Measurements from ENCODE around the gene ANKRD52. TPM values are rescaled to one million over a fixed set of nuclear protein-coding genes. Genes with fewer than 3 reads are reported as not detected.
"Not testable (repeated sequence)": the region's sequence is repeated elsewhere in the genome, so short reads cannot be mapped to it uniquely, and the experiment has no call there.

The ANKRD52 gene
- total RNA-seq, 1 donor from 2014 or later: 43.9 TPM

DNA sequence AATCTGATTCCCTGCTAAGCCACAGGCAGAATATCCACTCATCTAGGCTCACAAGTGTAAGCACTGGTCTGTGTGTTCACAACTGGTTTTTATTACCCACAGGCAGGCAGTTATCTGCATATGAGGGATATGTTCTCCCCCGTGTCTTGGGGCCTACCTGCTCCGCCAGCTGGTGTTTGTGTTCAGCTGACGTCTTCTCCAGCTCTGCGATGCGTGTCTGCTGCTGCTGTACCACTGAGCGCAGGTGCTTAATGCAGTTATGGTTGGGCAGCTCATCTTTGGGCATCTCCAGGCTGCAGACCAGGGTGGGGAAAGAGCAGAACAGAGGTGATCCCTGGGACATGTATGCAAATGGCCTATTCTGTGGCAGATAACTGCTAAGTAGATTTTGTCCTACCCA, 50.2 kb downstream of the ANKRD52 start:
- DNase-seq (ENCODE audit: low spot score): no peak

DNA sequence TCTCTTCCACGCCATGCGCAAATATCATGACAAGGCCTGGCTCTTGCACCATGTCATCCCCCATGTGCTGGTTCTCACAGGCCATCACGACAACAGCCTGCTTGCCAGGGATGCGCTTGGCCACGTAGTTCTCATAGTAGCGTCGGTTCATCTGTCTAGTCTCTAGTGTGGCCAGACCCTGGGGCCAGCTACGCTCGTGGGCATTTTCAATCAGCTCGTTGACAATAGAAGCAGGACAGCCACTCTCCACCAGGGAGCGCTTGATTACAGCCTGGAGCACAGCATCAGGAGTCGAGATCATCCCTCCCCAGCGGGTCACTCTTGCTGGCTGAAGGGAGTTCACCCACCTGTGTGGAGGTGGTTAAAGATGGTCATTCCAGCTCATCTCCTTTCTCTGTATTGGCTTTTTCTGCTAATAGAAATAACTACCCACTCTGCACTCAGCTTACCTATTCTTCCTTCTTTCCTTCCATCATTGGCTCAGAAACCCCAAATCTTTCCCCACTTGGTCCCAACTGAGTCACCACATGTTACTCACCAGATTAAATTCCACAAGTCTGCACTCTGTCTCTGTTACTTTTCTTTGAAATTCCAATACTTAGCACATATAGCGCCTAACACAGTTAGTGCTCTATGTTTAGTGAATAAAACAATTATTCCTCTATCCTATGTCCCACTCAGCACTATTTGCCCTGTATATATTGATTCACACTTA, 51.6 kb downstream of the ANKRD52 start:
- no peak for DNase-seq (ENCODE audit: low spot score)

DNA sequence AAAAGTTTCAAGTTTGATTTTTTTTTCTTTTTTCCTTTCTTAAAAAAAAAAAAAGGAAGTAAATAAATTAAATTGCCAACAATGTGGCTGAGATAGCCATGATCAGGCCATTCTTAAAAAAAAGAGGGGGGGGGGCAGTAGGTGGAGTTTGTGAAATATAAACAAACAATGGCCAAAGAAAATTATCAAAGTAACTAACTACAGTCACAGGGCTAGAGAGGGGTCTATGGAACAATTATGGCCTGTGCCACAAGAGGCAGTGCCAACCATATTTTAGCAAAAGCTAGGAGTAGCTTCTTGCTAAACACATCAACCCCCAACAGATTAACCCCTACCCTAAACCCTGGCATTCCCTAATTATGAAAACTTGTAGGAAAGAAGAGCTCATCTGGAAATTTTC, 52.7 kb downstream of the ANKRD52 start:
- no peak for DNase-seq (ENCODE audit: low spot score)

DNA sequence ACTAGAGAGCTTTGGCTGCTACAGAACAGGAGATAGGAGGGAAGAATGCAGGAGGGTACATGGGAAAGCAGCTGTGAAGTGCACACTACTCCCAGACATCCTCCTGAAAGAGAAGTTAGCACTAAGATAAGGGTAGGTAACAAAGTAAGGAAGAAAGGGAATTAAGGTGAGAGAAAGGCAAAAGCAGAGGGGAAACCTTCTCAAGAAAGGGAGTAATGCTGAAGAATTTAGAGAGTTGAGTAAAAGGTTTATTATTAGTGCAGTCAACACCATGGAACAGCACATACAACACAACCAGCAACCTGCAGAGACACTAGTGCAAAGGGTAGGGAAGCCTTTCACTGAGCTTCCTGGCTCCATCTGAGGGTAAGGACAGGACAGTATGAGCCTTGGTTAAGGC, 53.9 kb downstream of the ANKRD52 start:
- DNase-seq (ENCODE audit: low spot score): no peak

DNA sequence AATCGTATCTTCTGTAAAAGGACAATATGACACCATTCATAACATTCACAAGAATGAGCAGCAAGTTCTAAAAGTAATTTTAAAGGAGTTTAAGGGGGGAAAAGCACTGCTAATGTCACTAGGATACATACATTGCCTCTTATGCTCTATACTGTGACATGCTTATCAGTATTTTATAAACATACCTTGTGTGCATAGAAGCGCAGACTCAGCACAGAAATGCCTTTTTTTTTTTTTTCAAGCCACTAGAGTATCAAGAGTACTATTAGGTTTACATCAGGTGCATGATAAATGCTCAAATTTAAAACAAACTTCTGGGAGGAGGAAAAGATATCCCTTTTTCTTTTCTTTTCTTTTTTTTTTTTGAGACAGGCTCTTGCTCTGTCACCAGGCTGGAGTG, 55.3 kb downstream of the ANKRD52 start:
- no peak for DNase-seq (ENCODE audit: low spot score)

DNA sequence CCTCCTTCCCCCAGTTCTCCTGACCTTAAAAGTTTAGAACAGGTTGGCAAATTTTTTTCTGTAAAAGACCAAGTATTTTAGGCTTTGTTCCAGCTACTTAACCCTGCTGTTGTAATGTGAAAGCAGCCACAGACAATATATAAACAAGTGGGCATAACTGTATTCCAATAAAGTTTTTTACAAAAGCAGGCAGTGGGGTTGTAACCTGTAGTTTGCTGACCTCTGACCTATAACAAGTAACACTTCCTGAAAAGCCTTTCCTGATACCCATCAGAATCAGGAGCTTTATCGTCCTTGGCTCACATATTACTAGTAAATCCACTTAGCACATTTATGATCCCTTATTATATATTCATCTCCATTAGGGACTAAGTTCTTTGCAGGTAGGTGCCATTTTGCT, 55.8 kb downstream of the ANKRD52 start:
- no peak for DNase-seq (ENCODE audit: low spot score)

DNA sequence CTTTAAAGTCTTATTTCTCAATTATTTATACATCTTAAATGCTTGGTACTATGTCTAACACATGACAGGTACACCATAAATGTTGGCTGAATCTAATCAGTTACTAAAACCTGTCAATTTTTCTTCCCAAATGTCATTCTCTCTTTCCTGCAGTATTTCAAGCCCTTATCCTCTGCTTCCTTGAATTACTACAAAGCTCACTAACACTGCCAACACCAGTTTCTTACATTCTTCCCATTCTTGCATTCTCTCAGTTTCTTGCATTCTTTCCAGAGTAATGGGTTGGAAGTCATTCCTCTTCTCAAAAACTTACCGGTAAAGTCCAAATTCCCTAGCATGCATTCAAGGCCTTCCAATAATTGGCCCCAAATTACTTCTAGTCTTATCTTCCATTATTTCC, 59.3 kb downstream of the ANKRD52 start:
- no peak for DNase-seq (ENCODE audit: low spot score)

DNA sequence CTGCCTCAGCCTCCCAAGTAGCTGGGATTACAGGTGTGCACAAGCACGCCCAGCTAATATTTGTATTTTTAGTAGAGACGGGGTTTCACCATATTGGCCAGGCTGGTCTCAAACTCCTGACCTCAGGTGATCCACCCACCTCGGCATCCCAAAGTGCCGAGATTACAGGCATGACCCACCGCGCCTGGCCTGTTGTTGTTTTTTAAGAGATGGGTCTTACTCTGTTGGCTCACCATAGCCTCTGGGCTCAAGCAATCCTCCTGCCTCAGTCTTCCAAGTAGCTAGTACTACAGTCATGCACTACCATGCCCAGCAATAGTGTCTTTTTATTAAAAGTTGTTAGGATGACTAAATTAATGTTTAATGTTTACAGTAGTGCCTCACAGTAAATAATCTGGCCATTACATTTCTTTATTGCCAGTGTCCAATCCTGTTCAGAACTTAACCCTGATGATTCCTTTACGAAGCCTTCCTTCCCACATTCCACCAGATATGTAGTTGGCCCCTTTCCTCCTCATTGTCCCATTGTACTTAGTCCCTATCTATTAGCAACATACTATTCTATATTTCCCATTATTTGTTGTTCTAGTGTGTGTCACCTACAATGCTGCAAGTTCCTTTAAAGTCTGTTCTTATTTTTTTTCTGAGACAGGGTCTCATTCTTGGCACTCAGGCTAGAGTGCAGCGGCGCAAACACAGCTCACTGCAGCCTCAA, 60.1 kb downstream of the ANKRD52 start:
- no peak for DNase-seq (ENCODE audit: low spot score)

DNA sequence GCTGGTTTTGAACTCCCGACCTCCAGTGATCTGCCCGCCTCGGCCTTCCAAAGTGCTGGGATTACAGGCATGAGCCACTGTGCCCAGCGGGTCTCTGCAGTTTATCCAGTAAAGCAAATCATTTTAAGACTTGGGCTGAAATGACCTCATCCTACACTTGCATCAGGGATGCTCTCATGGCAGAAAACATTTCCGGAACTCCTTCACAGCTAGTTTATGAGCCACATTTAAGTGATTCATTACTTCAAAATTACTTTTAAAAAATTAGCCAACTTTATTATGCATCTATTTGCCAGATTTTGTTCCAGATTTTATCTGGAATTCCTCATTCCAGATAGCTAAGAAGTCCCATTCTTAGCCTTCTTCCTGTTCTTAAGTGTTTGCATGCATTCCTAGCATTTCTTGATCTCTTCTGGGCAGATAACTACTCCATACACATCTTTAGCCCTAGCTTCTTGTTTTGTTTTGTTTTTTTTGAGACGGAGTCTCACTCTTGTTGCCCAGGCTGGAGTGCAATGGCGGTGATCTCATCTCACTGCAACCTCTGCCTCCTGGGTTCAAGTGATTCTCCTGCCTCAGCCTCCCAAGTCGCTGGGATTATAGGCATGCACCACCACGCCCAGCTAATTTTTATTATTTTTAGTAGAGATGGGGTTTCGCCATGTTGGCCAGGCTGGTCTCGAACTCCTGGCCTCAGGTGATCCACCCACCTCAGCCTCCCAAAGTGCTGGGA, 61.2 kb downstream of the ANKRD52 start:
- DNase-seq (ENCODE audit: low spot score): not testable (repeated sequence)

DNA sequence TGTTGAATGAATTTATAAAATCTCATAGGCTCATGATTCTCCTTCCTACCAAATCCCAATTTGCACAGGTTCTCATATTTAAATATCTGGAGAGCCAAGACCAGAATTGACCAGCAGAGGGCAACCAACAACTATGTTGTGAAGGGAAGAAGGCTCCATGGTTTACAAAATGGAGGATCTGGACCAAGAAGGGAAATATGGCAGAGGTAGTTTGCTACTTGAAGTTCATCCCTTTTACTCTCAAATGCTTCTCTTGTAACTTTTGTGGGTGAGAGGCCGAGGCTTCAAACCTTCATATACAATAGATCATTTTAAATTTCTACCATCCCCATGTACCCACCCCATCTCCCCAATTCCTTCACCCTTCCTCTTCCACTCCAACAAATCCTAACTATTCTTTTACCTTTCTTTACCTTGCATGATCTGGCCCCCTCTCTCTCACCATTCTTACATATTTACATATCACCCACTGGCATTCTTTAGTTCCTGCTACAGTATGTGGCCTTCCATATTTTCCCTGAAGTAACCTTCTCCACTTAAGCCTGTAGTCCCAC, 65.1 kb downstream of the ANKRD52 start:
- DNase-seq (ENCODE audit: low spot score): peak; percentile 85

DNA sequence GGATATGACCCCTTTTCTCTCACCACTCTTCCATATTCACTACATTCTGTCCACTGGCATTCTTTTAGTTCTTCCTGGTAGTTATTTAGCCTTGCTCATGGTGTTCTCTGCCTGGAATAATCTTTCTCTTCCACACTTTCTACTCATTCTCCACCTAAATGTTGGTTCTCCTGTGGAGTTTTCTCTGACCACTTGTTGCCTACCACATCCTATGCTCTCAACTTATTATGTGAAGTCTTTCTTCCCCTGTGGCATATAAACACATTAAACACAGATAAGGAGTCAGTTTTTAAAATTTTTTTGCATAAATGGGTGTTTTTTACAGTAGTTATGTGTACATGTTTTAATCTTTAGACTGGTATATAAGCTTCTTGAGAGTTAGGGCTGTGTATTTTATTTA, 65.6 kb downstream of the ANKRD52 start:
- DNase-seq (ENCODE audit: low spot score): no peak

DNA sequence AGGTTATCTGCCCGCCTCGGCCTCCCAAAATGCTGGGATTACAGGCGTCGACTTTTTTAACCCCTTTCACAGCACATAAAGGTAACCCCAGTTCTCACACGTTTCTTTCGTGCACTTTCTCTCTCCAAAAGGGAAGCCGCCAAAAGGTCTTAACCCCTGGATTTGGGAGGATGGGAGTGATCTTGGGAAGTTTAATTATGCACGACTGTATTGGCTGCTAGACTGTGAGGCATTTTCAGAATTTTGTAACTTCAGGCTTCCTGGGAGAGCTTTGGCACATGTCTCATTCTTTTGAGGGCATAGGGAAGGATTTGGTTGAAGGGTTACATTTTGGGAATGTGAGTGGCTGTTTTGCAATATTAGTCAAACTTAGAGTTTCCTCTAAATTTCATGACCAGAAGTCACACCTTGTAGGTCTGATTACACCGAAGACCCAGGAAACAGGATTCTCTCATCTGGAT, 67.5 kb downstream of the ANKRD52 start:
- no peak for DNase-seq (ENCODE audit: low spot score)

DNA sequence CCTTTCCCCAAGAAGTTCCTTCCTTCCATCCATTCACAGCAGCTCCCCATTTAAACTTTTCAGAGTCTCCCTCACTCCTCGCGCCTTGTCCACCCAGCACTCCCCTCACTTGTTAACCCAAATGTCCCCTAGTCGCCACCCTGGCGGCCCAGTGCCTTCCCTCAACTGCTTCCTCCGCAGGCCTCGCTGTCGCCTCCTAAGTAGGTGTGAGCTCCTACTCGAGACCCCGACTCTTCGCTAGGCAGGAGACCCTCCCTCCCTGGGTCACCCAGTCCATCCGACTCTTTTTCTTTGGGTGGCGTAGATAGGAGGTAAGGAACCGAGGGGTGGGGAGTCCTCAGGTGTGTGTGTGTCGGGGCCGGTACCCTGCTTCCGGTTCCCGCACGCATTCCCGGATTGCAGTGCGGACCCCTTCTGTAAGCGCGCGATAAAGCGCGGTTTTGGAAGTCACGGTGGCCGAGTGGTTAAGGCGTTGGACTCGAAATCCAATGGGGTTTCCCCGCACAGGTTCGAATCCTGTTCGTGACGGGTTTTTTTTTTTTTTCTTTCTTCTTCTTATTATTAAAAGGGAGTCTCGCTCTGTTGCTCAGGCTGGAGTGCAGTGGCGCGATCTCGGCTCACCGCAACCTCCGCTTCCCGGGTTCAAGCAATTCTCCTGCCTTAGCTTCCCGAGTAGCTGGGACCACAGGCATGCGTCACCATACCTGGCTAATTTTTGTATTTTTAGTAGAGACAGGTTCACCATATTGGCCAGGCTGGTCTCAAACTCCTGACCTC, 68.1 kb downstream of the ANKRD52 start:
- peak; percentile 92 for DNase-seq (ENCODE audit: low spot score)

DNA sequence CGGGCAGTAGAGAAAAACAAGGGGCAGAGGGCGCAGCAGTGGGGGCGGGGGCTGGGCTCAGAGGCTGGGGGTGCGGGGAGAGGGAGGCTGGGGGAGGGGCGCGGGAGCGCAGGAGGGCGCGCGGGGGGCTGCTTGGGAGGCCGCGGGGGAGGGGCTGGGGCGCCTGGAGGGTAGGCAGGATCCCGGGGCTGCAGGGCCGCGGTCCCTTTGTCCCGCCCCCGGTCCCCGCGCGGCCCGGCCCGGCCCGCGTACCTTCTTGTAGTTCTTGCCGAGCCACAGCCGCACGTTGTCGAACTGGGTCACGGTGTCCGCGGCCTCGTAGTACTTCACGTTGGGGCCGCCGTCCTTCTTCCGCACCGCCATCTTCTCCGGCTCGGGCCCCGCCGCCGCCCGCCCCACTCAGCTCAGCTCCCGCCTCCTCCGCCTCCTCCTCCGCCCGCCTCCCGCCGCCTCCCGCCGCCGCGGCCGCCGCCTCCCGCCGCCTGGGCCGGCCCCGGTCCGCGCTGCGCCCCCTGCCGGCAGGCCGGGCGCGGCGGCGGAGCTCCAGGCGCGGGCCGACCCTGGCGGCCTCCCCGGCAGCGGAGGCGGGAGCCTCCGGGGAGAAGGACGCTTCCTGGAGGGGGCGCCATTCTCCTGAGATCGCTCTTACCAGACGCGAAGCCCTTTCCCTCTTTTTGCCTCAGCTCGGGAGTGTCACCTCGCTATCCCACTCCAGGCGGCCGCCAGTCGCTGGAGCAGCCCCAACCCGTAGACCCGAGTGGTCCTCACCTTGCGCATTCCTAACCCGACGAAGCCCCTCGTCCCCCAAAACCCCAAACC, 68.9 kb downstream of the ANKRD52 start, which contains the start of gene SMARCC2:
SMARCC2 (minus strand) TSS at position 385 of the 819 bp plus-strand sequence; CDS start at position 363, 22 bp downstream.
- DNase-seq (ENCODE audit: low spot score): peak; percentile 90

DNA sequence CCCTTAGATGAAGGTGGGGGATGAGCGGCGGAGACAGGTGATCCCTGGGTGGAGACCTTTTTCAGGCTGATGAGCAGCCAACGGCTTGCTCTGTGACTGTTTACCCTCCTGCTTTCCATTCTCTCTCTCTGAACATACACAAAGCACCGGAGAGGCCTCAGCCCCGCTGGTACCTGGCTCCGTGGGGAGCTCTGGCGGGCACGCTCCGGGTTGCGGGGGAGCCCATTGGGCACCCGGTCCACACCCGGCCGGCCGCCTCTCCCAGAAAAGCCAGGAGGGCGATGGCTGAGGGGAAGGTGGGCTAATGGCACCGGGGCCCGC, 69.4 kb downstream of the ANKRD52 start:
- DNase-seq (ENCODE audit: low spot score): no peak

DNA sequence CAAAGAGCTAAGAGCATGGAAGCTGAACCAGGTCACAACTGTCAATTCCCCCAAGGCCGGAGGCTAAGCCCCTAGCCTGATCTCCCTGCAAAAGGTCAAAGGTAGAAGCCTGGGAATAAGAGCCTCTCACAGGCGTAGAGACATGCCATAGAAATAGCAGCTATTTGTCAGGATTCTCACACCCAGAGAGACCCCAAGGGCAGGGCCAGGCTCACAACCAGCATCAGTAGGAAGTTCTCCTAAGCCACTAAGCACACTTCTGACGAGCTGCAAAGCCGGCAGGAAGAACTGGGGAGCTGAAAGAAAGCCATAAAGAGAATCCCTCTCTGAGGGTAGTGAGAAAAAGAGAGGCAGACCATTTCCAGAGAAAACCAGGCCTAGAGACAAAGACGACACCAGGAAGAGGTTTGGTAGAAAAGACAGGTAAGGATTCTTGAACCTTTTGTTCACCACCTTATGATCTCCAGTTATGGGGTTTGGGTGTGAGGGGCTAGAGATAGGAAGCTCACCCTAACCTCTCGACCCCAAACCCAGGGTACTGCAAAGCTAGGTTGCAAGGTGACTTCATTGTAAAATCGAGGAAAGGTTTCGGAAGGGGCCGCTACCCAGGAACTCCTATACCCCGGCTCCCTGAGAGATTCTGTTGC, 69.9 kb downstream of the ANKRD52 start:
- no peak for DNase-seq (ENCODE audit: low spot score)
